GM23338 (cell line): ENCODE data around the gene IMMP2L. TPM values are rescaled to one million over a fixed set of nuclear protein-coding genes. Genes with fewer than 3 reads are reported as not detected.

Experiments
- ATAC-seq: fragments of 200-7000 bp; cut with Tn5 transposase; 3 replicates; pipeline ENCODE4 v1.9.1; 2020
- DNase-seq: peaks from one replicate; pipeline ENCODE4 v3.0.0-alpha.2; 2015; ENCODE audit warnings: low spot score
- H2AFZ ChIP-seq: fragments of 200-600 bp; sonication (generic); 2 replicates; pipeline ENCODE4 v1.8.0; 2016; ENCODE audit warnings: antibody characterized with exemption, mild to moderate bottlenecking, moderate library complexity
- H3F3A ChIP-seq: fragments of 200-600 bp; sonication (generic); replicated peaks from 2 replicates; pipeline ENCODE4 v1.8.0; 2017; ENCODE audit warnings: antibody characterized with exemption, mixed run types, low read depth
- H3K27ac ChIP-seq: fragments of 200-600 bp; sonication (generic); 2 replicates; pipeline ENCODE4 v1.6.1; 2016; ENCODE audit warnings: low read depth
- H3K27me3 ChIP-seq: fragments of 200-600 bp; sonication (generic); 2 replicates; pipeline ENCODE4 v1.8.0; 2016; ENCODE audit warnings: mild to moderate bottlenecking, mixed run types, moderate library complexity; ENCODE audit not compliant: insufficient read depth
- H3K36me3 ChIP-seq: fragments of 200-600 bp; sonication (generic); 2 replicates; pipeline ENCODE4 v1.8.0; 2016; ENCODE audit warnings: mild to moderate bottlenecking; ENCODE audit not compliant: insufficient read depth
- H3K4me1 ChIP-seq: fragments of 200-600 bp; sonication (generic); 2 replicates; pipeline ENCODE4 v1.8.0; 2016; ENCODE audit warnings: mild to moderate bottlenecking, moderate library complexity; ENCODE audit not compliant: insufficient read depth
- H3K4me2 ChIP-seq: fragments of 200-600 bp; sonication (generic); 2 replicates; pipeline ENCODE4 v1.7.1; 2017; ENCODE audit warnings: mixed run types
- H3K4me3 ChIP-seq: fragments of 200-600 bp; sonication (generic); 2 replicates; pipeline ENCODE4 v1.6.1; 2016; ENCODE audit warnings: mixed run types
- H3K79me2 ChIP-seq: fragments of 200-600 bp; sonication (generic); replicated peaks from 2 replicates; pipeline ENCODE4 v1.8.0; 2017; ENCODE audit warnings: mild to moderate bottlenecking; ENCODE audit not compliant: insufficient read depth
- H3K9me2 ChIP-seq: fragments of 200-600 bp; sonication (generic); 2 replicates; pipeline ENCODE4 v1.8.0; 2017; ENCODE audit not compliant: insufficient read depth
- H4K20me1 ChIP-seq: fragments of 200-600 bp; sonication (generic); replicated peaks from 2 replicates; pipeline ENCODE4 v1.8.0; 2017; ENCODE audit warnings: mild to moderate bottlenecking; ENCODE audit not compliant: insufficient read depth
- H3K27ac Mint-ChIP-seq: 2 replicates; pipeline ENCODE4 v1.8.0; 2020; ENCODE audit warnings: inconsistent platforms, mild to moderate bottlenecking, moderate library complexity, mixed read lengths
- H3K27me3 Mint-ChIP-seq: 3 replicates; pipeline ENCODE4 v1.8.0; 2022; ENCODE audit warnings: low read depth, mild to moderate bottlenecking, moderate library complexity, mixed read lengths, inconsistent platforms; ENCODE audit not compliant: insufficient read depth, poor library complexity
- H3K36me3 Mint-ChIP-seq: 3 replicates; pipeline ENCODE4 v1.8.0; 2021; ENCODE audit warnings: low read depth, mild to moderate bottlenecking, inconsistent platforms, moderate library complexity, mixed read lengths
- H3K4me1 Mint-ChIP-seq: 3 replicates; pipeline ENCODE4 v1.8.0; 2020; ENCODE audit warnings: mild to moderate bottlenecking, inconsistent platforms, mixed read lengths
- H3K4me3 Mint-ChIP-seq: 3 replicates; pipeline ENCODE4 v1.8.0; 2021; ENCODE audit warnings: moderate library complexity, mild to moderate bottlenecking, inconsistent platforms, mixed read lengths
- H3K9me3 Mint-ChIP-seq: 3 replicates; pipeline ENCODE4 v1.8.0; 2020; ENCODE audit warnings: moderate library complexity, mild to moderate bottlenecking, inconsistent platforms, mixed read lengths
- CTCF ChIP-seq, 2 experiments: fragments of 200-600 bp in 1 of 2; sonication (generic) in 1 of 2; conservative IDR thresholded peaks; 2 replicates each; pipeline versions ENCODE4 v1.5.1 to v1.6.1; 2016 to 2017; ENCODE audit warnings: antibody characterized with exemption in 2 of 2, low read depth in 2 of 2, mild to moderate bottlenecking in 2 of 2, moderate library complexity in 1 of 2
- ETS1 ChIP-seq: IDR thresholded peaks from 2 replicates; pipeline ENCODE4 v1.6.1; 2016; ENCODE audit warnings: antibody characterized with exemption
- EZH2 ChIP-seq: fragments of 200-600 bp; sonication (generic); IDR thresholded peaks from one replicate; pipeline ENCODE4 v1.8.0; 2017; ENCODE audit warnings: antibody characterized with exemption, mild to moderate bottlenecking, low read depth; ENCODE audit not compliant: unreplicated experiment
- EZH2phosphoT487 ChIP-seq: fragments of 200-600 bp; sonication (generic); IDR thresholded peaks from one replicate; pipeline ENCODE4 v1.8.1; 2018; ENCODE audit warnings: antibody characterized with exemption; ENCODE audit not compliant: unreplicated experiment
- JUNB ChIP-seq: IDR thresholded peaks from one replicate; pipeline ENCODE4 v1.6.1; 2016; ENCODE audit warnings: antibody characterized with exemption; ENCODE audit not compliant: unreplicated experiment
- REST ChIP-seq: IDR thresholded peaks from one replicate; pipeline ENCODE4 v1.6.1; 2018; ENCODE audit warnings: antibody characterized with exemption; ENCODE audit not compliant: unreplicated experiment
- STAT1 ChIP-seq: IDR thresholded peaks from one replicate; pipeline ENCODE4 v1.6.1; 2016; ENCODE audit warnings: antibody characterized with exemption; ENCODE audit not compliant: unreplicated experiment
- ZNF114 ChIP-seq: fragments of 250-450 bp; sonication (Bioruptor Pico); IDR thresholded peaks from 2 replicates; pipeline ENCODE4 v1.5.0; 2020; ENCODE audit warnings: mild to moderate bottlenecking, moderate library complexity
- polyA plus RNA-seq: library from polyadenylated mRNA; unstranded; fragments of >200 nt; fragmentation: Nextera tagmentation; extraction: Ambion mirVana; gene quantifications from 2 replicates; pipeline ENCODE4 v1.2.1, GENCODE V29; 2016
- total RNA-seq: library from RNA; depleted of rRNA; stranded (reverse); fragments of >200 nt; shearing (Covaris generic); gene quantifications from 2 replicates; pipeline ENCODE4 v1.2.3, GENCODE V29; 2014
- TF ChIP-seq, protein P1 (sequence below): fragments of 250-450 bp; sonication (Bioruptor Pico); IDR thresholded peaks from 2 replicates; pipeline ENCODE4 v1.5.0; 2020; ENCODE audit warnings: mild to moderate bottlenecking, moderate library complexity

IMMP2L gene
- total and polyA plus RNA-seq, 2 experiments from 2014 or later, result 7.3 to 14.0 TPM

DNA sequence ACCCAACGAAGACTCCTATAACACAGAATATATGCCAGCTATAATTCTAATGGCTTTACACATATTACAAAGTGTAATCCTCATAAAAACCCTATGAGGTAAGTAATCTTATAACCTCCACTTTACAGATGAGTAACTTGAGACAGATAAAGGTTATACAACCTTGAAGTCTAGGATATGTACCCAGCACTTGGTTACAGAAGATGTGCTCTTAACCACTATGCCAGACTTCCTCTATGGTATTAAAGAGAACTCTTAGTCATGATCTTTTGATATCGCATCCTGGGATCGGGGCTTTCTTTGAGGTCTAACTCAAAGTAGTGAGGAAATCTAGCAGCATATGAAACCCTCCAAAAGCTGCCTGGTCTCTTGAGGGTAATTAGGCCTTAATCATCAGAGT, 790.6 kb downstream of the IMMP2L start:
- Histone ChIP-seq H2AFZ (no peak overlapping the region), H3K4me1 (peaks cover 7% of the 10 kb centered on the region; the same call in 1 of the 2 replicates), H3K4me3 (no peak overlapping the region), H3K36me3 (no peaks in the 10 kb centered on the region), H3K79me2 (no peaks in the 10 kb centered on the region), H3K27me3 (no peaks in the 10 kb centered on the region), H3K4me2 (no peak overlapping the region), H4K20me1 (no peaks in the 10 kb centered on the region), H3K9me2 (no peaks in the 10 kb centered on the region; the same call in none of the 2 replicates), H3F3A (no peaks in the 10 kb centered on the region), H3K27ac (no peak overlapping the region)
- no peaks in the 10 kb centered on the region for H3K36me3 Mint-ChIP-seq
- peaks cover 19% of the 10 kb centered on the region for H3K4me1 Mint-ChIP-seq
- H3K27me3 Mint-ChIP-seq, result no peaks in the 10 kb centered on the region
- H3K4me3 Mint-ChIP-seq, result no peak overlapping the region
- no peak overlapping the region for H3K27ac Mint-ChIP-seq
- no peak for DNase-seq
- no peak for TF ChIP-seq CTCF (conservative IDR thresholded peaks at IDR 0.05; ENCODE audit: low read depth in 2 of 2)
- TF ChIP-seq STAT1, result no peak
- no peak for TF ChIP-seq JUNB
- TF ChIP-seq EZH2phosphoT487, result no peak
- no peak for TF ChIP-seq REST
- no peak for TF ChIP-seq EZH2
- TF ChIP-seq, protein P1, sequence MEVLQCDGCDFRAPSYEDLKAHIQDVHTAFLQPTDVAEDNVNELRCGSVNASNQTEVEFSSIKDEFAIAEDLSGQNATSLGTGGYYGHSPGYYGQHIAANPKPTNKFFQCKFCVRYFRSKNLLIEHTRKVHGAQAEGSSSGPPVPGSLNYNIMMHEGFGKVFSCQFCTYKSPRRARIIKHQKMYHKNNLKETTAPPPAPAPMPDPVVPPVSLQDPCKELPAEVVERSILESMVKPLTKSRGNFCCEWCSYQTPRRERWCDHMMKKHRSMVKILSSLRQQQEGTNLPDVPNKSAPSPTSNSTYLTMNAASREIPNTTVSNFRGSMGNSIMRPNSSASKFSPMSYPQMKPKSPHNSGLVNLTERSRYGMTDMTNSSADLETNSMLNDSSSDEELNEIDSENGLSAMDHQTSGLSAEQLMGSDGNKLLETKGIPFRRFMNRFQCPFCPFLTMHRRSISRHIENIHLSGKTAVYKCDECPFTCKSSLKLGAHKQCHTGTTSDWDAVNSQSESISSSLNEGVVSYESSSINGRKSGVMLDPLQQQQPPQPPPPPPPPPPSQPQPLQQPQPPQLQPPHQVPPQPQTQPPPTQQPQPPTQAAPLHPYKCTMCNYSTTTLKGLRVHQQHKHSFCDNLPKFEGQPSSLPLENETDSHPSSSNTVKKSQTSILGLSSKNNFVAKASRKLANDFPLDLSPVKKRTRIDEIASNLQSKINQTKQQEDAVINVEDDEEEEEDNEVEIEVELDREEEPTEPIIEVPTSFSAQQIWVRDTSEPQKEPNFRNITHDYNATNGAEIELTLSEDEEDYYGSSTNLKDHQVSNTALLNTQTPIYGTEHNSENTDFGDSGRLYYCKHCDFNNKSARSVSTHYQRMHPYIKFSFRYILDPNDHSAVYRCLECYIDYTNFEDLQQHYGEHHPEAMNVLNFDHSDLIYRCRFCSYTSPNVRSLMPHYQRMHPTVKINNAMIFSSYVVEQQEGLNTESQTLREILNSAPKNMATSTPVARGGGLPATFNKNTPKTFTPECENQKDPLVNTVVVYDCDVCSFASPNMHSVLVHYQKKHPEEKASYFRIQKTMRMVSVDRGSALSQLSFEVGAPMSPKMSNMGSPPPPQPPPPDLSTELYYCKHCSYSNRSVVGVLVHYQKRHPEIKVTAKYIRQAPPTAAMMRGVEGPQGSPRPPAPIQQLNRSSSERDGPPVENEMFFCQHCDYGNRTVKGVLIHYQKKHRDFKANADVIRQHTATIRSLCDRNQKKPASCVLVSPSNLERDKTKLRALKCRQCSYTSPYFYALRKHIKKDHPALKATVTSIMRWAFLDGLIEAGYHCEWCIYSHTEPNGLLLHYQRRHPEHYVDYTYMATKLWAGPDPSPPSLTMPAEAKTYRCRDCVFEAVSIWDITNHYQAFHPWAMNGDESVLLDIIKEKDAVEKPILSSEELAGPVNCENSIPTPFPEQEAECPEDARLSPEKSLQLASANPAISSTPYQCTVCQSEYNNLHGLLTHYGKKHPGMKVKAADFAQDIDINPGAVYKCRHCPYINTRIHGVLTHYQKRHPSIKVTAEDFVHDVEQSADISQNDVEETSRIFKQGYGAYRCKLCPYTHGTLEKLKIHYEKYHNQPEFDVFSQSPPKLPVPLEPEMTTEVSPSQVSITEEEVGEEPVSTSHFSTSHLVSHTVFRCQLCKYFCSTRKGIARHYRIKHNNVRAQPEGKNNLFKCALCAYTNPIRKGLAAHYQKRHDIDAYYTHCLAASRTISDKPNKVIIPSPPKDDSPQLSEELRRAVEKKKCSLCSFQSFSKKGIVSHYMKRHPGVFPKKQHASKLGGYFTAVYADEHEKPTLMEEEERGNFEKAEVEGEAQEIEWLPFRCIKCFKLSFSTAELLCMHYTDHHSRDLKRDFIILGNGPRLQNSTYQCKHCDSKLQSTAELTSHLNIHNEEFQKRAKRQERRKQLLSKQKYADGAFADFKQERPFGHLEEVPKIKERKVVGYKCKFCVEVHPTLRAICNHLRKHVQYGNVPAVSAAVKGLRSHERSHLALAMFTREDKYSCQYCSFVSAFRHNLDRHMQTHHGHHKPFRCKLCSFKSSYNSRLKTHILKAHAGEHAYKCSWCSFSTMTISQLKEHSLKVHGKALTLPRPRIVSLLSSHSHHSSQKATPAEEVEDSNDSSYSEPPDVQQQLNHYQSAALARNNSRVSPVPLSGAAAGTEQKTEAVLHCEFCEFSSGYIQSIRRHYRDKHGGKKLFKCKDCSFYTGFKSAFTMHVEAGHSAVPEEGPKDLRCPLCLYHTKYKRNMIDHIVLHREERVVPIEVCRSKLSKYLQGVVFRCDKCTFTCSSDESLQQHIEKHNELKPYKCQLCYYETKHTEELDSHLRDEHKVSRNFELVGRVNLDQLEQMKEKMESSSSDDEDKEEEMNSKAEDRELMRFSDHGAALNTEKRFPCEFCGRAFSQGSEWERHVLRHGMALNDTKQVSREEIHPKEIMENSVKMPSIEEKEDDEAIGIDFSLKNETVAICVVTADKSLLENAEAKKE (CRISPR knock-in tag), result no peak
- TF ChIP-seq ETS1, result no peak
- no peak for TF ChIP-seq ZNF114 (CRISPR knock-in tag)
- H3K9me3 Mint-ChIP-seq, result no peaks in the 10 kb centered on the region
- no peak for ATAC-seq
